ENCODE results near the gene ANKRD29.
"Not testable (repeated sequence)": the region's sequence is repeated elsewhere in the genome, so short reads cannot be mapped to it uniquely, and the experiment has no call there.

DNA sequence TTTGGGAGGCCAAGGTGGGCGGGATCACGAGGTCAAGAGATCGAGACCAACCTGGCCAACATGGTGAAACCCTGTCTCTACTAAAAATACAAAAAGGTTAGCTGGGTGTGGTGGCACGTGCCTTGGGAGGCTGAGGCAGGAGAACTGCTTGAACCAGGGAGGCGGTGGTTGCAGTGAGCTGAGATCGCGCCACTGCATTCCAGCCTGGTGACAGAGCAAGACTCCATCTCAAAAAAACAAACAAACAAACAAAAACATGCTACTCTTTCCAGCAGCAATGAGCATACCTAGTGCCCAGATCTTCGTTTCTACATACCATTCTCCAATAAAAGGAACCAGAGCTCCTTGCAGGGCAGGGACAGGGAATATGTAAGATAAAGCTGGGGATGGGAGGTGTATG is 105.2 kb downstream of the ANKRD29 start:
- TF ChIP-seq, protein P1, sequence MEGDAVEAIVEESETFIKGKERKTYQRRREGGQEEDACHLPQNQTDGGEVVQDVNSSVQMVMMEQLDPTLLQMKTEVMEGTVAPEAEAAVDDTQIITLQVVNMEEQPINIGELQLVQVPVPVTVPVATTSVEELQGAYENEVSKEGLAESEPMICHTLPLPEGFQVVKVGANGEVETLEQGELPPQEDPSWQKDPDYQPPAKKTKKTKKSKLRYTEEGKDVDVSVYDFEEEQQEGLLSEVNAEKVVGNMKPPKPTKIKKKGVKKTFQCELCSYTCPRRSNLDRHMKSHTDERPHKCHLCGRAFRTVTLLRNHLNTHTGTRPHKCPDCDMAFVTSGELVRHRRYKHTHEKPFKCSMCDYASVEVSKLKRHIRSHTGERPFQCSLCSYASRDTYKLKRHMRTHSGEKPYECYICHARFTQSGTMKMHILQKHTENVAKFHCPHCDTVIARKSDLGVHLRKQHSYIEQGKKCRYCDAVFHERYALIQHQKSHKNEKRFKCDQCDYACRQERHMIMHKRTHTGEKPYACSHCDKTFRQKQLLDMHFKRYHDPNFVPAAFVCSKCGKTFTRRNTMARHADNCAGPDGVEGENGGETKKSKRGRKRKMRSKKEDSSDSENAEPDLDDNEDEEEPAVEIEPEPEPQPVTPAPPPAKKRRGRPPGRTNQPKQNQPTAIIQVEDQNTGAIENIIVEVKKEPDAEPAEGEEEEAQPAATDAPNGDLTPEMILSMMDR (IDR thresholded peaks at IDR 0.05; ENCODE audit: insufficient read depth, low read length) = not testable (repeated sequence)
- TF ChIP-seq GABPA, POLR2AphosphoS5 (IDR thresholded peaks at IDR 0.05; ENCODE audit: low read depth): not testable (repeated sequence)
- TF ChIP-seq, protein P2, sequence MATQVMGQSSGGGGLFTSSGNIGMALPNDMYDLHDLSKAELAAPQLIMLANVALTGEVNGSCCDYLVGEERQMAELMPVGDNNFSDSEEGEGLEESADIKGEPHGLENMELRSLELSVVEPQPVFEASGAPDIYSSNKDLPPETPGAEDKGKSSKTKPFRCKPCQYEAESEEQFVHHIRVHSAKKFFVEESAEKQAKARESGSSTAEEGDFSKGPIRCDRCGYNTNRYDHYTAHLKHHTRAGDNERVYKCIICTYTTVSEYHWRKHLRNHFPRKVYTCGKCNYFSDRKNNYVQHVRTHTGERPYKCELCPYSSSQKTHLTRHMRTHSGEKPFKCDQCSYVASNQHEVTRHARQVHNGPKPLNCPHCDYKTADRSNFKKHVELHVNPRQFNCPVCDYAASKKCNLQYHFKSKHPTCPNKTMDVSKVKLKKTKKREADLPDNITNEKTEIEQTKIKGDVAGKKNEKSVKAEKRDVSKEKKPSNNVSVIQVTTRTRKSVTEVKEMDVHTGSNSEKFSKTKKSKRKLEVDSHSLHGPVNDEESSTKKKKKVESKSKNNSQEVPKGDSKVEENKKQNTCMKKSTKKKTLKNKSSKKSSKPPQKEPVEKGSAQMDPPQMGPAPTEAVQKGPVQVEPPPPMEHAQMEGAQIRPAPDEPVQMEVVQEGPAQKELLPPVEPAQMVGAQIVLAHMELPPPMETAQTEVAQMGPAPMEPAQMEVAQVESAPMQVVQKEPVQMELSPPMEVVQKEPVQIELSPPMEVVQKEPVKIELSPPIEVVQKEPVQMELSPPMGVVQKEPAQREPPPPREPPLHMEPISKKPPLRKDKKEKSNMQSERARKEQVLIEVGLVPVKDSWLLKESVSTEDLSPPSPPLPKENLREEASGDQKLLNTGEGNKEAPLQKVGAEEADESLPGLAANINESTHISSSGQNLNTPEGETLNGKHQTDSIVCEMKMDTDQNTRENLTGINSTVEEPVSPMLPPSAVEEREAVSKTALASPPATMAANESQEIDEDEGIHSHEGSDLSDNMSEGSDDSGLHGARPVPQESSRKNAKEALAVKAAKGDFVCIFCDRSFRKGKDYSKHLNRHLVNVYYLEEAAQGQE (IDR thresholded peaks at IDR 0.05; ENCODE audit: insufficient replicate concordance, low read depth) = not testable (repeated sequence)

All from HL-60 (cell line).